H9 (cell line): ENCODE results near the gene BRWD1. TPM values are rescaled to one million over a fixed set of nuclear protein-coding genes. Genes with fewer than 3 reads are reported as not detected.

Source experiments
- DNase-seq: peaks from one replicate; pipeline ENCODE4 v3.0.0-alpha.2; 2017
- H2AFZ ChIP-seq: one replicate; pipeline ENCODE4 v1.6.1; 2013; ENCODE audit warnings: mild to moderate bottlenecking, low read length, control low read depth, moderate library complexity
- H2AK5ac ChIP-seq: 2 replicates; pipeline ENCODE4 v1.6.1; 2013; ENCODE audit warnings: low read length, control low read depth, mixed read lengths; ENCODE audit not compliant: insufficient read length
- H2BK120ac ChIP-seq: one replicate; pipeline ENCODE4 v1.6.1; 2013; ENCODE audit warnings: low read depth, mild to moderate bottlenecking, low read length, control low read depth, inconsistent platforms; ENCODE audit not compliant: poor library complexity, severe bottlenecking
- H2BK12ac ChIP-seq: 2 replicates; pipeline ENCODE4 v1.6.1; 2013; ENCODE audit warnings: low read length, control low read depth, mixed read lengths, low read depth; ENCODE audit not compliant: insufficient read length
- H2BK15ac ChIP-seq: 2 replicates; pipeline ENCODE4 v1.6.1; 2013; ENCODE audit warnings: low read depth, low read length, control low read depth
- H2BK20ac ChIP-seq: one replicate; pipeline ENCODE4 v1.6.1; 2013; ENCODE audit warnings: low read depth, mild to moderate bottlenecking, low read length, control low read depth, inconsistent platforms; ENCODE audit not compliant: poor library complexity, severe bottlenecking
- H2BK5ac ChIP-seq: 2 replicates; pipeline ENCODE4 v1.6.1; 2013; ENCODE audit warnings: low read length, control low read depth, mixed read lengths; ENCODE audit not compliant: insufficient read length
- H3K14ac ChIP-seq: 2 replicates; pipeline ENCODE4 v1.6.1; 2013; ENCODE audit warnings: low read length, control low read depth; ENCODE audit not compliant: insufficient read depth
- H3K18ac ChIP-seq: 2 replicates; pipeline ENCODE4 v1.6.1; 2013; ENCODE audit warnings: low read depth, mild to moderate bottlenecking, mixed read lengths, low read length, control low read depth; ENCODE audit not compliant: insufficient read length
- H3K23ac ChIP-seq: 2 replicates; pipeline ENCODE4 v1.6.1; 2013; ENCODE audit warnings: low read length, control low read depth, mixed read lengths, low read depth; ENCODE audit not compliant: insufficient read length
- H3K23me2 ChIP-seq: 2 replicates; pipeline ENCODE4 v1.6.1; 2013; ENCODE audit warnings: low read depth, mild to moderate bottlenecking, mixed read lengths, low read length, control low read depth; ENCODE audit not compliant: insufficient read length, poor library complexity, severe bottlenecking
- H3K27ac ChIP-seq: 2 replicates; pipeline ENCODE4 v1.5.1; 2013; ENCODE audit warnings: low read length, control low read depth, mixed read lengths, low read depth; ENCODE audit not compliant: insufficient read length
- H3K27me3 ChIP-seq: 2 replicates; pipeline ENCODE4 v1.6.1; 2013; ENCODE audit warnings: low read length, control low read depth, inconsistent platforms; ENCODE audit not compliant: insufficient read depth
- H3K4ac ChIP-seq: 2 replicates; pipeline ENCODE4 v1.6.1; 2013; ENCODE audit warnings: low read depth, mild to moderate bottlenecking, control low read depth, inconsistent platforms, low read length, moderate library complexity
- H3K4me1 ChIP-seq: 2 replicates; pipeline ENCODE4 v1.6.1; 2013; ENCODE audit warnings: low read length, control low read depth, inconsistent platforms; ENCODE audit not compliant: insufficient read depth
- H3K4me2 ChIP-seq: 2 replicates; pipeline ENCODE4 v1.6.1; 2013; ENCODE audit warnings: low read length, control low read depth, mixed read lengths; ENCODE audit not compliant: insufficient read length, insufficient read depth
- H3K56ac ChIP-seq: 2 replicates; pipeline ENCODE4 v1.6.1; 2013; ENCODE audit warnings: low read depth, mild to moderate bottlenecking, mixed read lengths, low read length, control low read depth; ENCODE audit not compliant: insufficient read length
- H3K79me1 ChIP-seq: 2 replicates; pipeline ENCODE4 v1.6.1; 2013; ENCODE audit warnings: low read depth, mild to moderate bottlenecking, moderate library complexity, low read length, control low read depth, inconsistent platforms; ENCODE audit not compliant: insufficient read depth, poor library complexity, severe bottlenecking
- H3K79me2 ChIP-seq: 2 replicates; pipeline ENCODE4 v1.6.1; 2013; ENCODE audit warnings: low read length, control low read depth, inconsistent platforms; ENCODE audit not compliant: insufficient read depth
- H3K9ac ChIP-seq: 2 replicates; pipeline ENCODE4 v1.6.1; 2013; ENCODE audit warnings: low read length, control low read depth, mixed read lengths; ENCODE audit not compliant: insufficient read length; ENCODE audit errors: extremely low read depth
- H3K9me3 ChIP-seq: one replicate; pipeline ENCODE4 v1.6.1; 2013; ENCODE audit warnings: low read depth, low read length, inconsistent platforms; ENCODE audit not compliant: control insufficient read depth
- H3T11ph ChIP-seq: one replicate; pipeline ENCODE4 v1.6.1; 2013; ENCODE audit warnings: mild to moderate bottlenecking, low read length, control low read depth, inconsistent platforms
- H4K20me1 ChIP-seq: one replicate; pipeline ENCODE4 v1.6.1; 2013; ENCODE audit not compliant: control insufficient read depth, insufficient read length, insufficient read depth
- H4K5ac ChIP-seq: 2 replicates; pipeline ENCODE4 v1.6.1; 2013; ENCODE audit warnings: low read depth, mild to moderate bottlenecking, mixed read lengths, low read length, control low read depth; ENCODE audit not compliant: insufficient read length
- H4K8ac ChIP-seq: replicated peaks from 2 replicates; pipeline ENCODE4 v1.6.1; 2013; ENCODE audit warnings: low read length, control low read depth, mixed read lengths, low read depth; ENCODE audit not compliant: insufficient read length
- H4K91ac ChIP-seq: 2 replicates; pipeline ENCODE4 v1.6.1; 2013; ENCODE audit warnings: low read depth, mild to moderate bottlenecking, moderate library complexity, mixed read lengths, low read length, control low read depth; ENCODE audit not compliant: insufficient read length
- H3K27ac Mint-ChIP-seq, 3 experiments: 2 replicates in 2 of 3; 3 replicates in 1 of 3; pipeline ENCODE4 v1.8.0; 2020 to 2021; ENCODE audit warnings: mixed read lengths in 3 of 3, mild to moderate bottlenecking in 1 of 3, moderate library complexity in 1 of 3
- H3K27me3 Mint-ChIP-seq: 2 replicates; pipeline ENCODE4 v1.8.0; 2021; ENCODE audit warnings: low read depth, mild to moderate bottlenecking, moderate library complexity, mixed read lengths
- H3K36me3 Mint-ChIP-seq, 3 experiments: 2 replicates in 2 of 3; 3 replicates in 1 of 3; pipeline ENCODE4 v1.8.0; 2020 to 2021; ENCODE audit warnings: low read depth in 3 of 3, mixed read lengths in 3 of 3; ENCODE audit not compliant: insufficient read depth in 1 of 3
- H3K4me1 Mint-ChIP-seq, 2 experiments: 2 replicates each; pipeline ENCODE4 v1.8.0; 2020; ENCODE audit warnings: mixed read lengths in 2 of 2
- H3K4me3 Mint-ChIP-seq, 2 experiments: 2 replicates in 1 of 2; 3 replicates in 1 of 2; pipeline ENCODE4 v1.8.0; 2020 to 2021; ENCODE audit warnings: mild to moderate bottlenecking in 2 of 2, mixed read lengths in 2 of 2, moderate library complexity in 1 of 2
- H3K9me3 Mint-ChIP-seq, 2 experiments: 2 replicates in 1 of 2; 3 replicates in 1 of 2; pipeline ENCODE4 v1.8.0; 2020; ENCODE audit warnings: mild to moderate bottlenecking in 2 of 2, mixed read lengths in 2 of 2, moderate library complexity in 1 of 2
- CTCF ChIP-seq: fragments of 200-600 bp; sonication (generic); conservative IDR thresholded peaks from 3 replicates; pipeline ENCODE4 v1.8.0; 2021; ENCODE audit warnings: antibody characterized with exemption, mild to moderate bottlenecking
- WGBS: extraction: QIAGEN DNeasy Blood & Tissue Kit; methylation state at CpG from one replicate; pipeline ENCODE4 v1.1.7; 2013; ENCODE audit warnings: missing lambda C conversion rate, low lambda C conversion rate, mixed read lengths; ENCODE audit not compliant: insufficient read length; ENCODE audit errors: extremely low coverage; 5-methylcytosine and 5-hydroxymethylcytosine counted together
- long read RNA-seq: library from polyadenylated mRNA; unstranded; transcript quantifications from one replicate; pipeline ENCODE4 v2.0.0, GENCODE V29; 2020
- total RNA-seq: library from RNA; stranded (reverse); gene quantifications from 2 replicates; pipeline ENCODE4 v1.2.1, GENCODE V29; 2021

Gene BRWD1
- total RNA-seq, result 43.4 and 48.4 TPM in 2 replicates
- long read RNA-seq, transcript BRWD1-202 (5 exons, 2,495 nt), result major isoform, 44 of 258 reads
- long read RNA-seq, partial matches to known transcripts, result 182 of 258 reads
- long read RNA-seq, other reads (novel, unspliced or antisense), result 32 of 258 reads

GRCh38 chr21:39313571-39314142 lies at the start of gene BRWD1:
TSS of gene BRWD1 (minus strand) at chr21:39313632. CDS start at chr21:39313491, 141 bp downstream.
- Histone ChIP-seq H2BK12ac (no peak within 1 kb of the TSS), H2AK5ac (no peak within 1 kb of the TSS), H2BK5ac (peak within 1 kb of the TSS; percentile 78), H3T11ph (no peak within 1 kb of the TSS), H4K5ac (peak within 1 kb of the TSS; percentile 63), H3K14ac (peak within 1 kb of the TSS; percentile 97), H4K8ac (no peak within 1 kb of the TSS), H3K9ac (peak within 1 kb of the TSS; percentile 79), H2BK20ac (no peak within 1 kb of the TSS), H3K4me2 (peak within 1 kb of the TSS; percentile 97), H3K23me2 (peaks cover 8% of the 10 kb centered on the region), H4K20me1 (no peaks in the 10 kb centered on the region), H3K27ac (peak within 1 kb of the TSS; percentile 80), H2AFZ (no peak within 1 kb of the TSS), H2BK120ac (peak within 1 kb of the TSS; percentile 91), H3K4ac (peak within 1 kb of the TSS; percentile 55), H2BK15ac (no peak within 1 kb of the TSS), H3K79me1 (no peaks in the 10 kb centered on the region), H3K4me1 (no peaks in the 10 kb centered on the region), H3K23ac (no peak within 1 kb of the TSS), H3K79me2 (peaks cover 6% of the 10 kb centered on the region; the same call in 1 of the 2 replicates), H3K27me3 (no peaks in the 10 kb centered on the region), H4K91ac (peak within 1 kb of the TSS; percentile 64), H3K18ac (peak within 1 kb of the TSS; percentile 96), H3K9me3 (no peaks in the 10 kb centered on the region), H3K56ac (no peak within 1 kb of the TSS)
- no CpG with 5 or more reads among the region's 78 CpGs for WGBS
- Mint-ChIP-seq H3K4me1 (peaks cover 15 to 20% of the 10 kb centered on the region in 2 experiments), H3K36me3 (peaks cover 20 to 36% (median 32%) of the 10 kb centered on the region in 3 experiments), H3K9me3 (peaks cover 0 to 4% of the 10 kb centered on the region in 2 experiments; a peak in 2 of 5 replicates), H3K27ac (peak within 1 kb of the TSS; percentile 99 to 100 (median 99)), H3K4me3 (peak within 1 kb of the TSS; percentile 82 to 93), H3K27me3 (no peaks in the 10 kb centered on the region)
- peak; percentile 52 for TF ChIP-seq CTCF
- peak; percentile 78 for DNase-seq
